H1 (cell line): ENCODE results near the gene FUT6. TPM values are rescaled to one million over a fixed set of nuclear protein-coding genes. Genes with fewer than 3 reads are reported as not detected.

ENCODE experiments used
- CTCF ChIA-PET: fragments of 300-600 bp; sonication (Branson Sonifier 250); formaldehyde crosslinking; loops from one replicate; lab custom pipeline; 2021; ENCODE audit not compliant: partially characterized antibody; lab: Charles Lee
- POLR2A ChIA-PET: fragments of 300-600 bp; sonication (Branson Sonifier 250); formaldehyde crosslinking; loops from one replicate; lab custom pipeline; 2021; ENCODE audit warnings: inconsistent platforms; ENCODE audit not compliant: partially characterized antibody; lab: Charles Lee
- DNase-seq, 2 experiments: peaks; one replicate each; pipeline versions ENCODE4 v3.0.0 to v3.0.0-alpha.2; 2010 to 2022; ENCODE audit warnings: low spot score in 2 of 2, low read depth in 1 of 2, mixed read lengths in 1 of 2
- FAIRE-seq: peaks from 2 replicates; lab custom pipeline; 2011; peaks lifted over from hg19 to GRCh38; lab: Jason Lieb, UNC
- H2AFZ ChIP-seq: 2 replicates; pipeline ENCODE4 v1.8.1; 2012; ENCODE audit warnings: low read length, inconsistent platforms
- H2AK5ac ChIP-seq: 2 replicates; pipeline ENCODE4 v1.6.1; 2013; ENCODE audit warnings: low read depth, low read length
- H2BK120ac ChIP-seq: replicated peaks from 2 replicates; pipeline ENCODE3; 2013; ENCODE audit warnings: low read depth, low read length, inconsistent platforms
- H2BK12ac ChIP-seq: 2 replicates; pipeline ENCODE4 v1.6.1; 2013; ENCODE audit warnings: low read depth, low read length
- H2BK15ac ChIP-seq: 2 replicates; pipeline ENCODE4 v1.6.1; 2013; ENCODE audit warnings: low read length
- H2BK20ac ChIP-seq: 2 replicates; pipeline ENCODE4 v1.6.1; 2013; ENCODE audit warnings: low read length
- H2BK5ac ChIP-seq: 2 replicates; pipeline ENCODE4 v1.6.1; 2013; ENCODE audit warnings: low read depth, low read length
- H3K14ac ChIP-seq: 2 replicates; pipeline ENCODE4 v1.6.1; 2013; ENCODE audit warnings: inconsistent platforms; ENCODE audit not compliant: insufficient read length
- H3K18ac ChIP-seq: 2 replicates; pipeline ENCODE4 v1.6.1; 2013; ENCODE audit warnings: low read length; ENCODE audit errors: extremely low read depth
- H3K23ac ChIP-seq: 2 replicates; pipeline ENCODE4 v1.6.1; 2013; ENCODE audit warnings: inconsistent platforms; ENCODE audit not compliant: insufficient read length
- H3K23me2 ChIP-seq: 2 replicates; pipeline ENCODE4 v1.6.1; 2013; ENCODE audit warnings: low read depth, low read length
- H3K27ac ChIP-seq: 2 replicates; pipeline ENCODE4 v1.6.1; 2011; ENCODE audit warnings: low read depth, low read length, inconsistent platforms
- H3K27me3 ChIP-seq, 4 experiments: replicated peaks in 1 of 4; 1 replicate in 1 of 4; 2 replicates in 3 of 4; pipeline versions ENCODE4 v1.6.1 to v1.8.1; 2011 to 2013; ENCODE audit warnings: low read length in 3 of 4, mild to moderate bottlenecking in 3 of 4, inconsistent platforms in 2 of 4, mixed read lengths in 2 of 4, moderate library complexity in 1 of 4; ENCODE audit not compliant: control insufficient read depth in 3 of 4, insufficient read depth in 3 of 4; ENCODE audit errors: extremely low read depth in 1 of 4
- H3K36me3 ChIP-seq, 4 experiments: 2 replicates each; pipeline versions ENCODE4 v1.6.1 to v1.8.1; 2011 to 2013; ENCODE audit warnings: mild to moderate bottlenecking in 4 of 4, low read length in 3 of 4, moderate library complexity in 2 of 4, control low read depth in 1 of 4, inconsistent platforms in 1 of 4; ENCODE audit not compliant: insufficient read depth in 4 of 4, control insufficient read depth in 2 of 4
- H3K4ac ChIP-seq: replicated peaks from 2 replicates; pipeline ENCODE3; 2013; ENCODE audit warnings: low read length, low read depth, mixed read lengths, inconsistent platforms; ENCODE audit not compliant: insufficient read length
- H3K4me1 ChIP-seq, 4 experiments: replicated peaks in 1 of 4; 1 replicate in 1 of 4; 2 replicates in 3 of 4; pipeline versions ENCODE4 v1.6.1 to v1.8.1; 2011 to 2013; ENCODE audit warnings: low read length in 3 of 4, inconsistent platforms in 2 of 4, mixed read lengths in 1 of 4; ENCODE audit not compliant: insufficient read depth in 4 of 4, control insufficient read depth in 3 of 4
- H3K4me2 ChIP-seq, 2 experiments: 2 replicates each; pipeline versions ENCODE4 v1.6.1 to v1.8.1; 2011 to 2013; ENCODE audit warnings: low read depth in 2 of 2, low read length in 2 of 2, control low read depth in 1 of 2, inconsistent platforms in 1 of 2, mild to moderate bottlenecking in 1 of 2; ENCODE audit not compliant: insufficient read depth in 1 of 2
- H3K4me3 ChIP-seq, 4 experiments: fragments of 200-600, 300-600 bp in 1 of 4; sonication (generic), shearing (Covaris generic), sonication (Bioruptor Twin) in 1 of 4; 2 replicates each; pipeline versions ENCODE4 v1.5.1 to v1.8.1; 2011 to 2016; ENCODE audit warnings: low read length in 4 of 4, low read depth in 3 of 4, control low read depth in 2 of 4, inconsistent platforms in 2 of 4, mild to moderate bottlenecking in 2 of 4, mixed read lengths in 1 of 4, moderate library complexity in 1 of 4; ENCODE audit not compliant: insufficient read depth in 2 of 4; ENCODE audit errors: extremely low read depth in 1 of 4
- H3K56ac ChIP-seq: replicated peaks from 2 replicates; pipeline ENCODE3; 2013; ENCODE audit warnings: low read depth, mild to moderate bottlenecking, mixed read lengths, low read length, inconsistent platforms; ENCODE audit not compliant: insufficient read length
- H3K79me1 ChIP-seq: 2 replicates; pipeline ENCODE4 v1.6.1; 2013; ENCODE audit warnings: low read depth, low read length, control low read depth
- H3K79me2 ChIP-seq, 2 experiments: 2 replicates each; pipeline versions ENCODE4 v1.6.1 to v1.8.1; 2012 to 2013; ENCODE audit warnings: low read length in 2 of 2, mild to moderate bottlenecking in 2 of 2, inconsistent platforms in 1 of 2; ENCODE audit not compliant: insufficient read depth in 2 of 2, control insufficient read depth in 1 of 2
- H3K9ac ChIP-seq, 4 experiments: replicated peaks in 1 of 4; 1 replicate in 1 of 4; 2 replicates in 3 of 4; pipeline versions ENCODE4 v1.6.1 to v1.8.1; 2011 to 2013; ENCODE audit warnings: low read depth in 3 of 4, low read length in 3 of 4, control low read depth in 2 of 4, mild to moderate bottlenecking in 2 of 4, moderate library complexity in 2 of 4, inconsistent platforms in 1 of 4; ENCODE audit errors: extremely low read depth in 1 of 4
- H3K9me3 ChIP-seq, 2 experiments: 2 replicates each; pipeline versions ENCODE4 v1.6.1 to v1.8.1; 2012 to 2013; ENCODE audit warnings: mild to moderate bottlenecking in 2 of 2, moderate library complexity in 2 of 2, control low read depth in 1 of 2, inconsistent platforms in 1 of 2, low read depth in 1 of 2, low read length in 1 of 2, mixed read lengths in 1 of 2; ENCODE audit not compliant: insufficient read depth in 2 of 2
- H4K20me1 ChIP-seq, 2 experiments: replicated peaks in 1 of 2; 2 replicates each; pipeline versions ENCODE3 to v1.8.1; 2011 to 2013; ENCODE audit warnings: inconsistent platforms in 2 of 2, low read length in 2 of 2, mild to moderate bottlenecking in 1 of 2; ENCODE audit not compliant: insufficient read depth in 2 of 2, control insufficient read depth in 1 of 2
- H4K5ac ChIP-seq: 2 replicates; pipeline ENCODE4 v1.6.1; 2013; ENCODE audit warnings: low read length, low read depth, mixed read lengths, inconsistent platforms; ENCODE audit not compliant: insufficient read length
- H4K8ac ChIP-seq: 2 replicates; pipeline ENCODE4 v1.8.0; 2013; ENCODE audit warnings: mild to moderate bottlenecking, moderate library complexity, low read length, inconsistent platforms; ENCODE audit not compliant: insufficient read depth; ENCODE audit errors: extremely low read depth
- H4K91ac ChIP-seq: replicated peaks from 2 replicates; pipeline ENCODE3; 2013; ENCODE audit warnings: low read length, mixed read lengths, inconsistent platforms; ENCODE audit not compliant: insufficient read length
- POU5F1 ChIP-seq: IDR thresholded peaks from 2 replicates; pipeline ENCODE4 v1.6.1; 2011; ENCODE audit warnings: low read depth, mild to moderate bottlenecking, low read length, moderate library complexity
- SUZ12 ChIP-seq: fragments of 200-600 bp; sonication (generic); IDR thresholded peaks from 2 replicates; pipeline ENCODE4 v1.6.1; 2012; ENCODE audit warnings: mild to moderate bottlenecking, inconsistent platforms, low read length, moderate library complexity, mixed read lengths
- TAF7 ChIP-seq: optimal IDR thresholded peaks from 2 replicates; pipeline ENCODE3; 2011; ENCODE audit warnings: low read depth, mild to moderate bottlenecking, inconsistent platforms, low read length, moderate library complexity, borderline replicate concordance
- WGBS, 2 experiments: shearing (Covaris generic) in 1 of 2; methylation state at CpG; one replicate each; pipeline versions ENCODE4 v1.1.6 to v1.1.7; 2013 to 2015; ENCODE audit warnings: low lambda C conversion rate in 2 of 2, mixed read lengths in 2 of 2, inconsistent platforms in 1 of 2, low coverage in 1 of 2, missing lambda C conversion rate in 1 of 2; ENCODE audit not compliant: insufficient replicate concordance in 2 of 2, insufficient coverage in 1 of 2, insufficient read length in 1 of 2; ENCODE audit errors: extremely low coverage in 1 of 2, missing lambda C conversion rate in 1 of 2; 5-methylcytosine and 5-hydroxymethylcytosine counted together
- polyA plus RNA-seq, 7 experiments: library from polyadenylated mRNA; depleted of rRNA in 3 of 7; stranded (reverse) in 5 of 7; unstranded in 2 of 7; fragments of >200 nt in 5 of 7; fragments of 200-250 nt in 2 of 7; gene quantifications; 1 replicate in 5 of 7; 2 replicates in 1 of 7; 4 replicates in 1 of 7; pipeline versions ENCODE4 v1.2.1 to v1.2.3, GENCODE V29; 2011 to 2013; ENCODE audit warnings: missing spikeins in 2 of 7, mixed read lengths in 2 of 7
- total RNA-seq: library from RNA; stranded (reverse); fragmentation: NEBNext Ultra II Directional; extraction: Animal tissue kit (Norgen Biotek cat#: 25700); gene quantifications from 2 replicates; pipeline ENCODE4 v1.2.1, GENCODE V29; 2021

Gene FUT6
- total and polyA plus RNA-seq, 2 of the 8 experiments (the other 6 are each of a cell fraction or from before 2014, with no cell fraction given), result not detected

DNA sequence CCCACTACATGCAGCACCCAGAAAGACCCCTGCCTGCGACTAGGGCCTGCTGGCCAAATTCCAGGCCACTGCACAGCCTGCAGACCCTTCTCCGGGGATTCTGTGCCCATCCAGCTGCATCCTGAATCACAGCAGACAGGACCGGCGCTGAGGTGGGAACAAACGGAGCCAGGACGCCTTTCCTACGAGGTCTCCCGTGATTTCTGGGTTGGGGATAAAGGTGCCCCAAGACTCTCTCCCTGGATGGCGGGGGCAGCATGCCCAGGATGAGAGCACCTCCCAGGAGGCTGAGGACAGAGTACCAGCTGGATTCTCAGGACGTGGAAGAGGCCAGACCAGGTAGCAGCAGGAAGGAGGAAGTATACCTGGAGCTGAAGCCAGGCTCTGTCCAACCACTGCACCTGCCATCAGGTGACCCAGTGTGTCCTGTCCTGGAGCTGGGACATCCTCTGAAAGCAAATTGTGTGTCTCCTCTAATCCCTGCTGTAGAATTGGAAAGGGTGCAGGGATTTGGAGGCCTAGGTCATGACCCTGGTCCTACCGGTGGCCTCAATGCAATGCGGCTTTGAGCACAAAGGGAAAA lies 34.2 kb upstream of the FUT6 start:
- WGBS, 2 experiments, result 89% methylated on average over 12 of the region's 12 CpGs; no CpG with 5 or more reads in 1 of the 2 experiments
- H3K27me3 ChIP-seq, result no peaks in the 10 kb centered on the region
- no peak overlapping the region for H2BK120ac ChIP-seq
- no peak overlapping the region for H3K23ac ChIP-seq
- H3K23me2 ChIP-seq, result no peaks in the 10 kb centered on the region
- H3K4me3 ChIP-seq, result no peak overlapping the region
- no peak overlapping the region for H4K91ac ChIP-seq
- no peaks in the 10 kb centered on the region for H3K36me3 ChIP-seq
- H3K4ac ChIP-seq, result no peak overlapping the region
- no peak overlapping the region for H3K27ac ChIP-seq
- H4K8ac ChIP-seq, result peak overlapping the region; percentile 45; the same call in 1 of the 2 replicates
- DNase-seq, result no peak
- no peaks in the 10 kb centered on the region for H3K9me3 ChIP-seq
- no peak overlapping the region for H2AK5ac ChIP-seq
- H4K5ac ChIP-seq, result no peak overlapping the region
- no peak overlapping the region for H3K18ac ChIP-seq
- no peak overlapping the region for H2BK12ac ChIP-seq
- H3K79me1 ChIP-seq, result no peaks in the 10 kb centered on the region
- H3K4me2 ChIP-seq, result no peak overlapping the region
- H2BK20ac ChIP-seq, result no peak overlapping the region
- H3K4me1 ChIP-seq, result no peaks in the 10 kb centered on the region; a peak in 1 of 7 replicates
- H2BK5ac ChIP-seq, result no peak overlapping the region
- no peak overlapping the region for H2AFZ ChIP-seq
- no peak overlapping the region for H3K14ac ChIP-seq
- H3K79me2 ChIP-seq, result no peaks in the 10 kb centered on the region
- H3K9ac ChIP-seq, result no peak overlapping the region
- FAIRE-seq, result no peak
- 0 out of 2 replicates have a peak overlapping the region, but pooled peaks have one; percentile 29 for H2BK15ac ChIP-seq
- TF ChIP-seq TAF7 (no peak), SUZ12 (no peak), POU5F1 (no peak)
- no peaks in the 10 kb centered on the region for H4K20me1 ChIP-seq
- POLR2A ChIA-PET, result interaction anchor here (0.8 kb wide), 1 partner anchor 11 kb away, joined by 4 read pairs; no protein-coding TSS in a partner anchor
- no peak overlapping the region for H3K56ac ChIP-seq
- CTCF ChIA-PET, result interaction anchor here (0.5 to 1.6 kb wide), 4 partner anchors 12 to 70 kb away, joined by 3 to 4 read pairs (median 4); no protein-coding TSS in a partner anchor
